HEK293 (cell line): Measurements from ENCODE around the gene CNBP.

Source experiments
- YY1 ChIP-seq: fragments of 450-650 bp; formaldehyde crosslinking; IDR thresholded peaks from 2 replicates; pipeline ENCODE4 v1.5.1; 2018; ENCODE audit warnings: missing biosample characterization, missing genetic modification characterization
- ZNF138 ChIP-seq: fragments of 450-650 bp; formaldehyde crosslinking; IDR thresholded peaks from 2 replicates; pipeline ENCODE4 v1.5.1; 2016; ENCODE audit warnings: missing biosample characterization, missing genetic modification characterization, borderline replicate concordance
- ZNF24 ChIP-seq: fragments of 450-650 bp; formaldehyde crosslinking; IDR thresholded peaks from 2 replicates; pipeline ENCODE4 v1.5.1; 2016; ENCODE audit warnings: missing biosample characterization, missing genetic modification characterization
- ZNF366 ChIP-seq: fragments of 450-650 bp; formaldehyde crosslinking; conservative IDR thresholded peaks from 2 replicates; pipeline ENCODE4 v1.5.1; 2016; ENCODE audit warnings: missing biosample characterization, missing genetic modification characterization
- ZNF777 ChIP-seq: fragments of 450-650 bp; formaldehyde crosslinking; IDR thresholded peaks from 2 replicates; pipeline ENCODE4 v1.5.1; 2017; ENCODE audit warnings: missing biosample characterization, missing genetic modification characterization, borderline replicate concordance
- TF ChIP-seq, protein P1 (sequence below): fragments of 450-650 bp; formaldehyde crosslinking; IDR thresholded peaks from 2 replicates; pipeline ENCODE4 v1.5.1; 2016; ENCODE audit warnings: missing biosample characterization, missing genetic modification characterization
- TF ChIP-seq, protein P2 (sequence below): fragments of 450-650 bp; formaldehyde crosslinking; IDR thresholded peaks from 2 replicates; pipeline ENCODE4 v1.5.1; 2016; ENCODE audit warnings: missing biosample characterization, missing genetic modification characterization

DNA sequence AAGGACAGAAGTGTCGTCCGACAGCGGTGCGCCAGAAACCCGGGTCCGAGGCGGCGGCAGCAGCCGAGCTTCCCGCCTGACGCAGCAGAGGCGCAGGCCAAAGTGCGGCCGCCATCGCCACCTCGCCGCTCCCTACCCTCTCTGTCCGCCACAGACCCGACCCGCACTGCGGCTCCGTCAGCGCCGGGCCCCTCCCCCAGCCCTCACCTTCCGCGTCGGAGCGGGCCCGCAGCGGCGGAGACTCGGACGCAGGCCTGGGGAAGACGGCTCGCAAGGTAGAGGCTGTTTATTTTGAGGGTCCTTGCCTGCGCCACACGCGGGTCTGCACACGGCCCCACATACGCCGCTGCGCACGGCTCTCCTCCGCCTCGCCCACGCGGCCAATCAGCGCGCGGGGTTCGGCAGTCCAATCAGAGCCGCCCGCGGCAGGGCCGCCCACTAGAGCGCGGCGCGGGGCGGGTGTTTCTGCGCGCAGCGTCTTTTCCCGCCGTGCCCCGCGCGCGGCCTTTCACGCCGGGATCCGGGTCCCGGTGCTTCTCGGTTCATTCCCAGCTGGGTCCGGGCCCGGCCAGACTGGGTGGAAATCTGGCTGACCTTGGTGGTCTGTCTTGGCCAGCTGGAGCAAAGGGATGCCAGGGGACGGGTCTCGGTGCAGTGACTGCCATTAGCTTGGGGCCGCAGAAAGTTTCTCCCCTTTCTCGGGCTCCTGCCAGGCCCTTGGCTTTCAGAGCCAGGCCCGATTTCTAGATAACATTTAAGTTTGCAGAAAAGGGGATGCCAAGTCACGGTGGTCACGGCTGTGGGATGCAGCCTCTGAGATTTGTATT, at the start of gene CNBP:
- TF ChIP-seq ZNF777 (tag by site-specific recombination) (no peak), ZNF138 (no peak), ZNF24 (tag by site-specific recombination) (no peak), YY1 (peak; percentile 71; the same call in 1 of the 2 replicates), ZNF366 (no peak)
- TF ChIP-seq, protein P1, sequence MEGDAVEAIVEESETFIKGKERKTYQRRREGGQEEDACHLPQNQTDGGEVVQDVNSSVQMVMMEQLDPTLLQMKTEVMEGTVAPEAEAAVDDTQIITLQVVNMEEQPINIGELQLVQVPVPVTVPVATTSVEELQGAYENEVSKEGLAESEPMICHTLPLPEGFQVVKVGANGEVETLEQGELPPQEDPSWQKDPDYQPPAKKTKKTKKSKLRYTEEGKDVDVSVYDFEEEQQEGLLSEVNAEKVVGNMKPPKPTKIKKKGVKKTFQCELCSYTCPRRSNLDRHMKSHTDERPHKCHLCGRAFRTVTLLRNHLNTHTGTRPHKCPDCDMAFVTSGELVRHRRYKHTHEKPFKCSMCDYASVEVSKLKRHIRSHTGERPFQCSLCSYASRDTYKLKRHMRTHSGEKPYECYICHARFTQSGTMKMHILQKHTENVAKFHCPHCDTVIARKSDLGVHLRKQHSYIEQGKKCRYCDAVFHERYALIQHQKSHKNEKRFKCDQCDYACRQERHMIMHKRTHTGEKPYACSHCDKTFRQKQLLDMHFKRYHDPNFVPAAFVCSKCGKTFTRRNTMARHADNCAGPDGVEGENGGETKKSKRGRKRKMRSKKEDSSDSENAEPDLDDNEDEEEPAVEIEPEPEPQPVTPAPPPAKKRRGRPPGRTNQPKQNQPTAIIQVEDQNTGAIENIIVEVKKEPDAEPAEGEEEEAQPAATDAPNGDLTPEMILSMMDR (tag by site-specific recombination), result no peak; the same call in 1 of the 2 replicates
- TF ChIP-seq, protein P2, sequence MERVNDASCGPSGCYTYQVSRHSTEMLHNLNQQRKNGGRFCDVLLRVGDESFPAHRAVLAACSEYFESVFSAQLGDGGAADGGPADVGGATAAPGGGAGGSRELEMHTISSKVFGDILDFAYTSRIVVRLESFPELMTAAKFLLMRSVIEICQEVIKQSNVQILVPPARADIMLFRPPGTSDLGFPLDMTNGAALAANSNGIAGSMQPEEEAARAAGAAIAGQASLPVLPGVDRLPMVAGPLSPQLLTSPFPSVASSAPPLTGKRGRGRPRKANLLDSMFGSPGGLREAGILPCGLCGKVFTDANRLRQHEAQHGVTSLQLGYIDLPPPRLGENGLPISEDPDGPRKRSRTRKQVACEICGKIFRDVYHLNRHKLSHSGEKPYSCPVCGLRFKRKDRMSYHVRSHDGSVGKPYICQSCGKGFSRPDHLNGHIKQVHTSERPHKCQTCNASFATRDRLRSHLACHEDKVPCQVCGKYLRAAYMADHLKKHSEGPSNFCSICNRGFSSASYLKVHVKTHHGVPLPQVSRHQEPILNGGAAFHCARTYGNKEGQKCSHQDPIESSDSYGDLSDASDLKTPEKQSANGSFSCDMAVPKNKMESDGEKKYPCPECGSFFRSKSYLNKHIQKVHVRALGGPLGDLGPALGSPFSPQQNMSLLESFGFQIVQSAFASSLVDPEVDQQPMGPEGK (tag by site-specific recombination), result no peak; the same call in 1 of the 2 replicates
